ENCODE results near the gene SLC6A12.

DNA sequence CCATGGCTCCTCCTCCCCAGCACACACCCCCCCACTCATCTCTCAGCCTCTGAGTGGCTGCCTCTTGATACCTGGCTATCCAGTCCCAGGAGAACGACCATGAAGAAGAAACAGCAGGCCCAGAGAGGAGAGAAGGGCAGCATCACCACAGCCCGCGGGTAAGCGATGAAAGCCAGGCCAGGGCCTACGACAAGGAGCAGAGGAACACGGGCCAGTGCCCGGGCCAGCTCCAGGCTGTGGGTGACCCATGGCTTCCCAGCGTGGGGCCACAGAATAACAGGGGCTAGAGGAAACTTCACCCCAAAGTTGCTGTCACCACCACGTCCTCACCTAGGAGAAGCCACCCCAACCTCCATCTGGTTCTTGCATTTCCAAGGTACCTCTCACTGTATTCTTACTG lies 10.4 kb upstream of the SLC6A12 start:
- TF ChIP-seq, protein P1, sequence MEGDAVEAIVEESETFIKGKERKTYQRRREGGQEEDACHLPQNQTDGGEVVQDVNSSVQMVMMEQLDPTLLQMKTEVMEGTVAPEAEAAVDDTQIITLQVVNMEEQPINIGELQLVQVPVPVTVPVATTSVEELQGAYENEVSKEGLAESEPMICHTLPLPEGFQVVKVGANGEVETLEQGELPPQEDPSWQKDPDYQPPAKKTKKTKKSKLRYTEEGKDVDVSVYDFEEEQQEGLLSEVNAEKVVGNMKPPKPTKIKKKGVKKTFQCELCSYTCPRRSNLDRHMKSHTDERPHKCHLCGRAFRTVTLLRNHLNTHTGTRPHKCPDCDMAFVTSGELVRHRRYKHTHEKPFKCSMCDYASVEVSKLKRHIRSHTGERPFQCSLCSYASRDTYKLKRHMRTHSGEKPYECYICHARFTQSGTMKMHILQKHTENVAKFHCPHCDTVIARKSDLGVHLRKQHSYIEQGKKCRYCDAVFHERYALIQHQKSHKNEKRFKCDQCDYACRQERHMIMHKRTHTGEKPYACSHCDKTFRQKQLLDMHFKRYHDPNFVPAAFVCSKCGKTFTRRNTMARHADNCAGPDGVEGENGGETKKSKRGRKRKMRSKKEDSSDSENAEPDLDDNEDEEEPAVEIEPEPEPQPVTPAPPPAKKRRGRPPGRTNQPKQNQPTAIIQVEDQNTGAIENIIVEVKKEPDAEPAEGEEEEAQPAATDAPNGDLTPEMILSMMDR (IDR thresholded peaks at IDR 0.05), result no peak
- TF ChIP-seq POLR2A (IDR thresholded peaks at IDR 0.05), result no peak

Measured in heart left ventricle (tissue), 13 donors.